Uterus (tissue), 4 donors: ENCODE data around the gene TMEM222. TPM values are rescaled to one million over a fixed set of nuclear protein-coding genes. Genes with fewer than 3 reads are reported as not detected.

Experiments used
- DNase-seq, 2 donors: peaks; one replicate each; pipeline ENCODE4 v3.0.0-alpha.2; 2019 to 2020
- H3K27ac ChIP-seq, 2 donors: fragments of 200-600 bp; sonication (generic); 1 replicate in 1 of 2; 2 replicates in 1 of 2; pipeline ENCODE4 v1.5.1; 2016 to 2018
- H3K27me3 ChIP-seq, 2 donors: fragments of 200-600 bp; sonication (generic); one replicate each; pipeline ENCODE4 v1.5.1; 2018 to 2019; ENCODE audit warnings: control low read depth in 1 of 2
- H3K36me3 ChIP-seq, 2 donors: fragments of 200-600 bp; sonication (generic); one replicate each; pipeline ENCODE4 v1.5.1; 2019; ENCODE audit warnings: control low read depth in 1 of 2
- H3K4me1 ChIP-seq, 2 donors: fragments of 200-600 bp; sonication (generic); one replicate each; pipeline ENCODE4 v1.5.1; 2018 to 2019; ENCODE audit warnings: control low read depth in 1 of 2
- H3K4me3 ChIP-seq, 2 donors: fragments of 200-600 bp; sonication (generic); 1 replicate in 1 of 2; 2 replicates in 1 of 2; pipeline ENCODE4 v1.5.1; 2018 to 2019; ENCODE audit warnings: mild to moderate bottlenecking in 1 of 2
- H3K9me3 ChIP-seq, 2 donors: fragments of 200-600 bp; sonication (generic); one replicate each; pipeline ENCODE4 v1.5.1; 2019; ENCODE audit warnings: control low read depth in 1 of 2
- POLR2A ChIP-seq, 2 donors: fragments of 450-650 bp; IDR thresholded peaks; one replicate each; pipeline ENCODE4 v1.6.1; 2016; ENCODE audit warnings: antibody characterized with exemption in 2 of 2, mild to moderate bottlenecking in 1 of 2, moderate library complexity in 1 of 2
- intact Hi-C: fragments of 100-400 bp; cut with DNase I; formaldehyde crosslinking; loops from one replicate; pipeline ENCODE4 v1.15.1; 2023; ENCODE audit warnings: low total_unique reads
- total RNA-seq, 4 donors: library from RNA; depleted of rRNA in 3 of 4; stranded (reverse); fragments of >200 nt in 3 of 4; gene quantifications; one replicate each; pipeline versions ENCODE4 v1.1.0 to v1.2.4, GENCODE V29; 2014 to 2023
- TF ChIP-seq, protein P1 (sequence below), 4 experiments: fragments of 200-600 bp in 2 of 4; fragments of 450-650 bp in 2 of 4; sonication (generic) in 2 of 4; IDR thresholded peaks; one replicate each; pipeline ENCODE4 v1.5.1; 2016 to 2019; ENCODE audit warnings: antibody characterized with exemption in 4 of 4, mild to moderate bottlenecking in 2 of 4, moderate library complexity in 1 of 4
- donor health status: DM: yes; HTN: yes; CAD: no.

The TMEM222 gene
- total RNA-seq, 4 donors from 2014 or later, result 9.7 to 43.9 (median 18.6) TPM

DNA sequence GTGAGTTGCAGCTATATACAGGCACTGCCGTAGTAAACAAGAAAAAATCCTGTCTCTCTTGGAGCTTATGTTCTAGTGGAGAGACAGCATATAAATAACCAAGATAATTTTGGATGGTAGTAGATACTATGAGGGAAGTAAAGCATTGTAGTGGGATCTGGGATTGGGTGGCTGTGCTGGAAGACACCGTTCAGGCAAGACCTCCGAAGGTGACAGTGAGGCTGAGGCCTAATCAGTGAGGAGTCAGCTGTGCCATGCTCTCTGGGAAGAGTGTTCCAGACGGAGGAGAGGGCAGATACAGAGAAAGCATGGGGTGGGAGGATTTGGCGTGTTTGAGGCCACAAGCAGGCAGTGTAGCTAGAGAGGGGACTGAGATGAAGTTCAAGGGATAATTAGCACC lies 6.0 kb downstream of the TMEM222 start:
- H3K9me3 ChIP-seq, result no peaks in the 10 kb centered on the region
- H3K27me3 ChIP-seq, result no peaks in the 10 kb centered on the region
- peaks cover 0 to 7% of the 10 kb centered on the region in 2 donors for H3K4me1 ChIP-seq
- no peak for DNase-seq
- TF ChIP-seq, protein P1, sequence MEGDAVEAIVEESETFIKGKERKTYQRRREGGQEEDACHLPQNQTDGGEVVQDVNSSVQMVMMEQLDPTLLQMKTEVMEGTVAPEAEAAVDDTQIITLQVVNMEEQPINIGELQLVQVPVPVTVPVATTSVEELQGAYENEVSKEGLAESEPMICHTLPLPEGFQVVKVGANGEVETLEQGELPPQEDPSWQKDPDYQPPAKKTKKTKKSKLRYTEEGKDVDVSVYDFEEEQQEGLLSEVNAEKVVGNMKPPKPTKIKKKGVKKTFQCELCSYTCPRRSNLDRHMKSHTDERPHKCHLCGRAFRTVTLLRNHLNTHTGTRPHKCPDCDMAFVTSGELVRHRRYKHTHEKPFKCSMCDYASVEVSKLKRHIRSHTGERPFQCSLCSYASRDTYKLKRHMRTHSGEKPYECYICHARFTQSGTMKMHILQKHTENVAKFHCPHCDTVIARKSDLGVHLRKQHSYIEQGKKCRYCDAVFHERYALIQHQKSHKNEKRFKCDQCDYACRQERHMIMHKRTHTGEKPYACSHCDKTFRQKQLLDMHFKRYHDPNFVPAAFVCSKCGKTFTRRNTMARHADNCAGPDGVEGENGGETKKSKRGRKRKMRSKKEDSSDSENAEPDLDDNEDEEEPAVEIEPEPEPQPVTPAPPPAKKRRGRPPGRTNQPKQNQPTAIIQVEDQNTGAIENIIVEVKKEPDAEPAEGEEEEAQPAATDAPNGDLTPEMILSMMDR (IDR thresholded peaks at IDR 0.05), result no peak
- TF ChIP-seq POLR2A (IDR thresholded peaks at IDR 0.05), result no peak
- no peaks in the 10 kb centered on the region for H3K36me3 ChIP-seq
- no peak overlapping the region for H3K4me3 ChIP-seq
- intact Hi-C loops, result no loop called here
- H3K27ac ChIP-seq, result no peak overlapping the region

GRCh38 chr1:27330786-27331185 lies 8.8 kb downstream of the TMEM222 start:
- no peaks in the 10 kb centered on the region for H3K27me3 ChIP-seq
- H3K9me3 ChIP-seq, result no peaks in the 10 kb centered on the region
- intact Hi-C loops, result no loop called here
- H3K4me1 ChIP-seq, result no peaks in the 10 kb centered on the region
- no peak overlapping the region for H3K27ac ChIP-seq
- no peak overlapping the region for H3K4me3 ChIP-seq
- no peaks in the 10 kb centered on the region for H3K36me3 ChIP-seq
- no peak for DNase-seq
- TF ChIP-seq, protein P1 (IDR thresholded peaks at IDR 0.05), result no peak
- TF ChIP-seq POLR2A (IDR thresholded peaks at IDR 0.05), result no peak

- DNase-seq, result no peak
- no peaks in the 10 kb centered on the region for H3K9me3 ChIP-seq
- TF ChIP-seq, protein P1 (IDR thresholded peaks at IDR 0.05), result no peak
- no peak for TF ChIP-seq POLR2A (IDR thresholded peaks at IDR 0.05)
- H3K36me3 ChIP-seq, result no peaks in the 10 kb centered on the region
- H3K4me3 ChIP-seq, result no peak overlapping the region
- no peaks in the 10 kb centered on the region for H3K27me3 ChIP-seq
- H3K27ac ChIP-seq, result no peak overlapping the region
- intact Hi-C loops, result no loop called here
- H3K4me1 ChIP-seq, result no peaks in the 10 kb centered on the region
These were observed 9.5 kb downstream of the TMEM222 start for GRCh38 chr1:27331426-27331825.

DNA sequence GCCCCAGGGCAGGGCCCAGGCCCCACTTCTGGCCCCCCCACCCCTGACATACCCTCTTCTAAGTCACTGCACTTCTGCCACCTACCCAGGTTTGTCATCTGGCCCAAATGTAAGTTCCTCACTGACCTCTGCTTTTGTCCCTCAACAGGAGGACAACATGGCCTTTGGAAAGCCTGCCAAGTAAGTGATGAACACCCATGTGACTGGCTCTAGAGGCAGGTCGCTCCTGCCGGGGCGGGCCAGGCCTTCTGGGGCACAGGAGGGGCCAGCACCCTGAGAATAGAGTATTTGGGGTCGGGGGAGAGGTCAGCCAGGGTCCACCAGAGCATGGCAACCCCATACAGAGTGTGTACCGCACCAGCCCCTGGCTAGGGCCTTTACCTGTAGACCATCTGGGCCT lies 10.0 kb downstream of the TMEM222 start:
- no peaks in the 10 kb centered on the region for H3K4me1 ChIP-seq

GRCh38 chr1:27332536-27333281 lies 10.7 kb downstream of the TMEM222 start:
- TF ChIP-seq POLR2A (IDR thresholded peaks at IDR 0.05), result no peak
- TF ChIP-seq, protein P1 (IDR thresholded peaks at IDR 0.05), result peak; percentile 48 to 76 (median 72)
- no peaks in the 10 kb centered on the region for H3K4me1 ChIP-seq
- no peaks in the 10 kb centered on the region for H3K36me3 ChIP-seq
- H3K27me3 ChIP-seq, result no peaks in the 10 kb centered on the region
- DNase-seq, result peak; percentile 36
- H3K4me3 ChIP-seq, result no peak overlapping the region
- no peaks in the 10 kb centered on the region for H3K9me3 ChIP-seq
- H3K27ac ChIP-seq, result no peak overlapping the region
- intact Hi-C loops, result no loop called here

More for the DNA sequence above, 10.0 kb downstream of the TMEM222 start:
- H3K27ac ChIP-seq, result no peak overlapping the region
- H3K36me3 ChIP-seq, result no peaks in the 10 kb centered on the region
- no peaks in the 10 kb centered on the region for H3K9me3 ChIP-seq
- TF ChIP-seq, protein P1 (IDR thresholded peaks at IDR 0.05), result no peak
- TF ChIP-seq POLR2A (IDR thresholded peaks at IDR 0.05), result no peak
- H3K27me3 ChIP-seq, result no peaks in the 10 kb centered on the region
- intact Hi-C loops, result no loop called here
- no peak for DNase-seq
- H3K4me3 ChIP-seq, result no peak overlapping the region
